HepG2 (cell line): ENCODE results near the gene SPRED2. TPM values are rescaled to one million over a fixed set of nuclear protein-coding genes. Genes with fewer than 3 reads are reported as not detected.

Experiments
- ATAC-seq: fragments of 200-7000 bp; cut with Tn5 transposase; 3 replicates; pipeline ENCODE4 v1.9.1; 2020; ENCODE audit warnings: mild to moderate bottlenecking, moderate library complexity
- BruUV-seq: library from RNA; stranded (reverse); fragments of 400-500 nt; replicated peaks from 2 replicates; lab custom pipeline; 2021; lab: Mats Ljungman, UMichigan
- CTCF ChIA-PET: fragments of 300-600 bp; formaldehyde crosslinking; extraction: SDS; loops from one replicate; lab custom pipeline; 2021; ENCODE audit warnings: low total read pairs, inconsistent platforms, low intra/inter-chr PET ratio; lab: Yijun Ruan, JAX
- POLR2A ChIA-PET: fragments of 350-600 bp; sonication (Branson Sonifier 250); formaldehyde crosslinking; loops from one replicate; lab custom pipeline; 2020; ENCODE audit warnings: antibody characterized with exemption, inconsistent platforms; lab: Yijun Ruan, JAX
- DNase-seq: peaks from one replicate; pipeline ENCODE4 v3.0.0-alpha.2; 2015; ENCODE audit warnings: low spot score
- FAIRE-seq: peaks from 3 replicates; lab custom pipeline; 2011; peaks lifted over from hg19 to GRCh38; lab: Jason Lieb, UNC
- H2AFZ ChIP-seq: one replicate; pipeline ENCODE4 v1.6.1; 2011; ENCODE audit warnings: low read length, inconsistent platforms
- H3K27ac ChIP-seq: fragments of 300-600 bp; 3 replicates; pipeline ENCODE4 v1.8.0; 2011; ENCODE audit warnings: mixed run types, mild to moderate bottlenecking, mixed read lengths, low read length, inconsistent platforms; ENCODE audit not compliant: insufficient read depth; ENCODE audit errors: extremely low read length
- H3K27me3 ChIP-seq, 2 experiments: fragments of 200-600 bp in 1 of 2; 2 replicates in 1 of 2; 3 replicates in 1 of 2; pipeline versions ENCODE4 v1.6.0 to v1.8.0; 2011; ENCODE audit warnings: low read length in 2 of 2, mild to moderate bottlenecking in 2 of 2, moderate library complexity in 2 of 2, inconsistent platforms in 1 of 2; ENCODE audit not compliant: insufficient read depth in 2 of 2, control insufficient read depth in 1 of 2
- H3K36me3 ChIP-seq, 2 experiments: fragments of 200-600 bp in 1 of 2; replicated peaks in 1 of 2; 2 replicates in 1 of 2; 3 replicates in 1 of 2; pipeline versions ENCODE4 v1.5.1 to v1.8.0; 2011; ENCODE audit warnings: low read length in 2 of 2, inconsistent platforms in 1 of 2; ENCODE audit not compliant: insufficient read depth in 2 of 2, control insufficient read depth in 1 of 2
- H3K4me1 ChIP-seq: 2 replicates; pipeline ENCODE4 v1.5.1; 2012; ENCODE audit warnings: low read length, inconsistent platforms; ENCODE audit not compliant: insufficient read depth
- H3K4me2 ChIP-seq: 2 replicates; pipeline ENCODE4 v1.6.0; 2011; ENCODE audit warnings: low read depth, low read length, inconsistent platforms
- H3K4me3 ChIP-seq, 3 experiments: fragments of 200-600 bp in 1 of 3; sonication (generic), shearing (Covaris generic) in 1 of 3; replicated peaks in 1 of 3; 2 replicates each; pipeline ENCODE4 v1.5.1; 2011 to 2016; ENCODE audit warnings: low read length in 3 of 3, inconsistent platforms in 2 of 3, low read depth in 2 of 3, mild to moderate bottlenecking in 2 of 3, control low read depth in 1 of 3, mixed read lengths in 1 of 3; ENCODE audit not compliant: insufficient read depth in 1 of 3
- H3K79me2 ChIP-seq: one replicate; pipeline ENCODE4 v1.6.1; 2011; ENCODE audit warnings: low read length, inconsistent platforms; ENCODE audit not compliant: insufficient read depth
- H3K9ac ChIP-seq: 2 replicates; pipeline ENCODE4 v1.6.0; 2011; ENCODE audit warnings: mild to moderate bottlenecking, low read depth, low read length, inconsistent platforms; ENCODE audit not compliant: insufficient read depth
- H3K9me3 ChIP-seq: 2 replicates; pipeline ENCODE4 v1.5.1; 2012; ENCODE audit warnings: mild to moderate bottlenecking, low read length
- H4K20me1 ChIP-seq: 2 replicates; pipeline ENCODE4 v1.6.0; 2011; ENCODE audit warnings: inconsistent platforms, mild to moderate bottlenecking, low read length, moderate library complexity; ENCODE audit not compliant: insufficient read depth
- AHR ChIP-seq: IDR thresholded peaks from 2 replicates; pipeline ENCODE4 v1.6.1; 2018; ENCODE audit warnings: missing genetic modification reagents, missing compliant biosample characterization
- NRL ChIP-seq: sonication (generic); formaldehyde crosslinking; IDR thresholded peaks from 2 replicates; pipeline ENCODE4 v1.5.0; 2020; ENCODE audit warnings: missing genetic modification reagents, mild to moderate bottlenecking, moderate library complexity, borderline replicate concordance
- TEAD2 ChIP-seq: sonication (generic); formaldehyde crosslinking; IDR thresholded peaks from 2 replicates; pipeline ENCODE4 v1.9.0; 2021; ENCODE audit warnings: missing genetic modification reagents
- ZNF552 ChIP-seq: sonication (generic); formaldehyde crosslinking; IDR thresholded peaks from 2 replicates; pipeline ENCODE4 v1.9.0; 2022; ENCODE audit warnings: missing genetic modification reagents, mild to moderate bottlenecking, borderline replicate concordance
- in situ Hi-C: cut with HindIII; loops from 2 replicates; pipeline ENCODE4 v1.10.0; 2017; ENCODE audit warnings: low pct_unique_long_range_greater_than_20kb; ENCODE audit not compliant: extremely low pct_ligation_motif_present
- intact Hi-C: fragments of 100-400 bp; cut with micrococcal nuclease; formaldehyde crosslinking; loops from one replicate; pipeline ENCODE4 v1.10.0; 2022; ENCODE audit not compliant: unreplicated experiment
- polyA plus RNA-seq, 8 experiments: library from polyadenylated mRNA; depleted of rRNA in 3 of 8; stranded (reverse) in 7 of 8; unstranded in 1 of 8; fragments of >200 nt; fragmentation: Illumina TruSeq in 4 of 8; extraction: Trizol in 4 of 8; gene quantifications; 2 replicates each; pipeline versions ENCODE4 v1.2.1 to v1.2.3, GENCODE V29; 2011 to 2016; ENCODE audit warnings: low read depth in 4 of 8, missing spikeins in 1 of 8, mixed read lengths in 1 of 8; ENCODE audit not compliant: insufficient read depth in 1 of 8
- total RNA-seq, 5 experiments: library from RNA; depleted of rRNA; stranded (reverse); fragments of >200 nt; fragmentation: Illumina TruSeq; extraction: Trizol; gene quantifications; 2 replicates each; pipeline ENCODE4 v1.2.3, GENCODE V29; 2016; ENCODE audit warnings: low read depth in 1 of 5
- TF ChIP-seq, protein P1 (sequence below): IDR thresholded peaks from 2 replicates; pipeline ENCODE4 v1.6.1; 2016; ENCODE audit warnings: low read depth, control low read depth
- TF ChIP-seq, protein P2 (sequence below): sonication (generic); formaldehyde crosslinking; IDR thresholded peaks from 2 replicates; pipeline ENCODE4 v1.4.0; 2020; ENCODE audit warnings: low read depth, mild to moderate bottlenecking, missing genetic modification reagents
- TF ChIP-seq, protein P3 (sequence below): sonication (generic); formaldehyde crosslinking; IDR thresholded peaks from 2 replicates; pipeline ENCODE4 v1.8.0; 2022; ENCODE audit warnings: missing genetic modification reagents, low read depth, mild to moderate bottlenecking, borderline replicate concordance
- TF ChIP-seq, protein P4 (sequence below): sonication (generic); formaldehyde crosslinking; IDR thresholded peaks from 2 replicates; pipeline ENCODE4 v1.8.1; 2023; ENCODE audit warnings: mild to moderate bottlenecking, missing genetic modification reagents

Gene SPRED2
- total and polyA plus RNA-seq, 2 of the 13 experiments (the other 11 are each of a cell fraction or from before 2014, with no cell fraction given) = 13.0 to 37.0 TPM

DNA sequence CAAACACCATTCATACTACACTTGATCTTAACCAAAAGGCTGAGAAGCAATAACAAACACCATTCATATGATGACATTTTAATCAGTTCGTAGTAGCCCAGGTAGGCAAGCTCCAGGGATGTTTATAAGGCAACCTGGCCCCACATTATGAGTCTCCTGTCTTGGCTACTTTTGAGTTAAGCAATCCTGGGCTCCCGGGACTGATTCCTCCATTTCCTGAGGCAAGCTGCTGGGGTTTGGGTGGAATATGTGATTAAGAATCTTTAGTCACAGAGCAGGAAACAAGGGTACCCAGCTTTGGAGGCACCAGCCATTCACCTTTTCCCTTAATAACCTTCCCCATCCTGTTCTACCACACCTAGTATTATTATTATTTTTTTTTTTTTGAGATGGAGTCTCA, 24.5 kb upstream of the SPRED2 start (continued):
- TF ChIP-seq, protein P1, sequence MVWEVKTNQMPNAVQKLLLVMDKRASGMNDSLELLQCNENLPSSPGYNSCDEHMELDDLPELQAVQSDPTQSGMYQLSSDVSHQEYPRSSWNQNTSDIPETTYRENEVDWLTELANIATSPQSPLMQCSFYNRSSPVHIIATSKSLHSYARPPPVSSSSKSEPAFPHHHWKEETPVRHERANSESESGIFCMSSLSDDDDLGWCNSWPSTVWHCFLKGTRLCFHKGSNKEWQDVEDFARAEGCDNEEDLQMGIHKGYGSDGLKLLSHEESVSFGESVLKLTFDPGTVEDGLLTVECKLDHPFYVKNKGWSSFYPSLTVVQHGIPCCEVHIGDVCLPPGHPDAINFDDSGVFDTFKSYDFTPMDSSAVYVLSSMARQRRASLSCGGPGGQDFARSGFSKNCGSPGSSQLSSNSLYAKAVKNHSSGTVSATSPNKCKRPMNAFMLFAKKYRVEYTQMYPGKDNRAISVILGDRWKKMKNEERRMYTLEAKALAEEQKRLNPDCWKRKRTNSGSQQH (CRISPR knock-in tag) = no peak
- no peak for TF ChIP-seq TEAD2 (CRISPR knock-in tag)
- no peak for TF ChIP-seq ZNF552

DNA sequence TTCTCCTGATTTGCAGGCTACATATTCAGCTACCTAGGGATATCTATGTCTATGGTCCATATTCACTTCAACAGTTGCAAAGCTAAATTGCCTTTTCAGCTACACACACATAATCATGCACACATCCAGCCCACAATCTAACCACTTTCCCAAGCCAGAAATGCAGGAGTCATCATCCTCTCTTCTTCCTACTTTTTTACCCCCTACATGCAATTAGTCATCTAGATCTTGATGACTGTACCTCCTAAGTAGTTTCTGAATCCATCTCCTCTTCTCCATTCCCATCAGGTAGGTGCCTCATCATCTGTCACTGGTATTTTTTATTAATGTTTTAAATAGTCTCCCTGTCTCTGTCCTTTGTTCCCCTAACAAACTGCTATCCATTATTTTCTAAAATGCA, 23.7 kb upstream of the SPRED2 start:
- Histone ChIP-seq H4K20me1 (no peaks in the 10 kb centered on the region), H2AFZ (no peak overlapping the region), H3K4me2 (no peak overlapping the region), H3K4me3 (no peak overlapping the region), H3K4me1 (peaks cover 9% of the 10 kb centered on the region), H3K9me3 (no peaks in the 10 kb centered on the region), H3K36me3 (no peaks in the 10 kb centered on the region), H3K9ac (no peak overlapping the region)
- DNase-seq (no peak), ATAC-seq (no peak), FAIRE-seq (no peak)
- ChIA-PET POLR2A (no interaction called here), CTCF (no interaction called here)
- in situ Hi-C loops = no loop called here
- intact Hi-C loops = no loop called here
- TF ChIP-seq, protein P2, sequence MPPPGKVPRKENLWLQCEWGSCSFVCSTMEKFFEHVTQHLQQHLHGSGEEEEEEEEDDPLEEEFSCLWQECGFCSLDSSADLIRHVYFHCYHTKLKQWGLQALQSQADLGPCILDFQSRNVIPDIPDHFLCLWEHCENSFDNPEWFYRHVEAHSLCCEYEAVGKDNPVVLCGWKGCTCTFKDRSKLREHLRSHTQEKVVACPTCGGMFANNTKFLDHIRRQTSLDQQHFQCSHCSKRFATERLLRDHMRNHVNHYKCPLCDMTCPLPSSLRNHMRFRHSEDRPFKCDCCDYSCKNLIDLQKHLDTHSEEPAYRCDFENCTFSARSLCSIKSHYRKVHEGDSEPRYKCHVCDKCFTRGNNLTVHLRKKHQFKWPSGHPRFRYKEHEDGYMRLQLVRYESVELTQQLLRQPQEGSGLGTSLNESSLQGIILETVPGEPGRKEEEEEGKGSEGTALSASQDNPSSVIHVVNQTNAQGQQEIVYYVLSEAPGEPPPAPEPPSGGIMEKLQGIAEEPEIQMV (CRISPR knock-in tag) = no peak
- no peak for TF ChIP-seq AHR (CRISPR knock-in tag)
- TF ChIP-seq NRL = no peak
- TF ChIP-seq, protein P3, sequence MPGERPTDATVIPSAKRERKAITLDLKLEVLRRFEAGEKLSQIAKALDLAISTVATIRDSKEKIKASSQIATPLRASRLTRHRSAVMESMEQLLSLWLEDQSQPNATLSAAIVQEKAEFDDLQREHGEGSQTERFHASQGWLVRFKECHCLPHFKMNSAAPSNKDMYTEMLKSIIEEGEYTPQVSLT (CRISPR knock-in tag) = no peak
- TF ChIP-seq, protein P4, sequence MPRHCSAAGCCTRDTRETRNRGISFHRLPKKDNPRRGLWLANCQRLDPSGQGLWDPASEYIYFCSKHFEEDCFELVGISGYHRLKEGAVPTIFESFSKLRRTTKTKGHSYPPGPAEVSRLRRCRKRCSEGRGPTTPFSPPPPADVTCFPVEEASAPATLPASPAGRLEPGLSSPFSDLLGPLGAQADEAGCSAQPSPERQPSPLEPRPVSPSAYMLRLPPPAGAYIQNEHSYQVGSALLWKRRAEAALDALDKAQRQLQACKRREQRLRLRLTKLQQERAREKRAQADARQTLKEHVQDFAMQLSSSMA (CRISPR knock-in tag) = no peak
- TF ChIP-seq, all 625 proteins: peak for 0
- no TSS peak for BruUV-seq
- no peak overlapping the region for H3K27ac ChIP-seq
- no peaks in the 10 kb centered on the region for H3K27me3 ChIP-seq
- no peaks in the 10 kb centered on the region for H3K79me2 ChIP-seq
